GM19023 (cell line): ENCODE measurements around the gene PRPF38A.

Experiments used
- ATAC-seq: cut with Tn5 transposase; IDR thresholded peaks from one replicate; pipeline ENCODE4 v1.9.1; 2021; ENCODE audit warnings: mild to moderate bottlenecking, moderate library complexity; ENCODE audit not compliant: unreplicated experiment

The PRPF38A gene

DNA sequence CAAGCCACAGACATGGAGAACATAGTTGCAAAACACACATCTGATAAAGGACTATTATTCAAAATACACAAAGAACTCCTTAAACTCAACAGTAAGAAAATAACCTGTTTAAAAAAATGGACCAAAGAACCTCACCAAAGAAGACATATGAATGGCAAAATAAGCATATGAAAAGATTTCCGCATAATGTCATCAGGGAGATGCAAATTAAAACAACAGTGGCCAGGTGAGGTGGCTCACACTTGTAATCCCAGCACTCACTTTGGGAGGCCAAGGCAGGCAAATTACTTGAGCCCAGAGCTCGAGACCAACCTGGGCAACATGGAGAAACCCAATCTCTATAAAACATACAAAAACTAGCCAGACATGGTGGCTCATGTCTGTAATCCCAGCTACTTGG lies 50.4 kb downstream of the PRPF38A start:
- ATAC-seq, result no peak

DNA sequence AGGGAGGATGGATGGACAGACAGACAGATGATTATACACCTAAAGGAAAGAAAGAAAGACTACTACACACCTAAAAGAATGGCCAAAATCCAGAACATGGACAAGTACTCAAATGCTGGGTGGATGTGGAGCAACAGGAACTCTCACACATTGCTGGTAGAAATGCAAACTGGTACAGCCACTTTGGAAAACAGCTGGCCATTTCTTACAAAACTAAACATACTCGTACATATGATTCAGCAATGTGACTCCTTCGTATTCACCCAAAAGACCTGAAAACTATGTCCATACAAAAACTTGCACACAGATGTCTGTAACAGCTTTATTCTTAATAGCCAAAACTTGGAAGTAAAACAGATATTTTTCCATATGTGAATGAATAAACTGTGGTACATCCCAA lies 51.3 kb downstream of the PRPF38A start:
- no peak for ATAC-seq

DNA sequence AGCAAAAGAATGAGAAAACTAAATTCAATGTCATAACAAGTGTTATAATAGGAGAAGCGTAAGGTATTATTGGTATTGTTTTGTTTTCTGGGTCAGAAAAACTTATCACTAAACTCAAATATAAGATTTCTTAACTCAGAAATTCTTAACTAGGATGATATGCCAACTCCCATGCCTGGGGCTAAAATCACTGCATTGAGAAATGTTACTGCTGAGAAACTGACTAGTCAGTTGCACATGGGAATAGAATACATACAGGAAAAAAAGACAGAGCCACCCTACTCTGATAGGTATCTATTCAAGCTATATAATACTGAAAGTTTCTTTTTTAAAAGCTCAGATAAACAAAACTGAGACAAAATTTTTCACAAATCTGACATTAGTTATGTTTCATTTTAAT lies 56.3 kb downstream of the PRPF38A start:
- ATAC-seq, result no peak

DNA sequence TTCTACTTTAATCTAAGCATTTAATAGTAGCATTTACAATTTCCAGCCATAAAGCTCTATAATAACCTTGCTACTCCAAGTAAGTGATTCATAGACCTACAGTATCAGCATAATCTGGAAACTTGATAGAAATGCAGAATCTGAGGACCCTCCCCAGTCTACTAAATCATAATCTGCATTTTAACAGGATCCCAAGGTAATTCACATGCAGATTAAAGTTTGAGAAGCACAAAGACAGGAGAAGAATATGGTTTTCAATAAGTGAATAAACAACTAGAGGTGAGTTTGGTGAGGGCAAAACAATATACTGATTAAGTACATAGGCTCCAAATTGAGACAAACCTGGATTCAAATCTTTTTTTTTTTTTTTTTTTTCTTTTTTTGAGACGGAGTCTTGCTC lies 57.4 kb downstream of the PRPF38A start:
- ATAC-seq, result no peak

DNA sequence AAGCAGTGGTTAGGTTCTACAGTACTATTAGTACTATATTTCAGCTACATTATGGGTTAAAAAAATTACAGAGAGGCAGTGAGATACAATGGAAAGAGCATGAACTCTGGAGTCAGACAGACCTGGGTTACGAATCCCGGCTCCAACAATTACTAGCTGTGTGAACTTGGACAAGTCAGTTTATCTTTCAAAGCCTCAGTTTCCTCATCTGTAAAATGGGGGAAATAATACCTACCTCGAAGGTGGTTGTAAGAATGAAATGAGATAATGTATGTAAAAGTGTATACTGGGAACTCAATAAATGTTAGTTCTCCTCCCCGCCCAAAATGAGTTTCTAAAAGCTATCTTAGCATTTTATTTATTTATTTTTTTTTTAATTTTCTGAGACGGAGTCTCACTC lies 59.5 kb downstream of the PRPF38A start:
- no peak for ATAC-seq

DNA sequence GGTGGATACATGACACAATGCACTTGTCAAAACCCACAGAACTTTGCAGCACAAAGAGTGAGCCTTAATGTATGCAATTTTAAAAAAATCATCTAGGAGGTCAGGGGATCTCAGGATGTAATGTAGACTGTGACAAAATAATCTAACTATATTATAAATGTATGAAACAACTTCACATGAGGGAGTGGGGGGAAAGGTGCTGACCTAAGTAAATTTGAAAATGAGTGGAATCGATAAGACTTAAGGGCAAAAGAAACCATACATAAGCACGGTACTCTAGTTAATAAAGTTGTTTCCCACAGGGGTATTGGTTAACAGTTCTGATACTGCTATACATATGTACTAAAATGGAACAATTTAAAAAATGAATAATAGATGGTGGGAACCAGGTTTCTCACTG lies 64.7 kb downstream of the PRPF38A start:
- no peak for ATAC-seq
